ENCODE measurements around the gene TMEM186.
A peak's percentile ranks its signal among the peaks of the same experiment; 100 is the strongest.
"Not testable (repeated sequence)": the region's sequence is repeated elsewhere in the genome, so short reads cannot be mapped to it uniquely, and the experiment has no call there.

Gene TMEM186

GRCh38 chr16:8812162-8812843, 14.9 kb upstream of the TMEM186 start:
- no peak for DNase-seq (ENCODE audit: low read depth)

- DNase-seq (ENCODE audit: low read depth), result no peak
Observed at GRCh38 chr16:8808613-8809353, 11.3 kb upstream of the TMEM186 start.

DNA sequence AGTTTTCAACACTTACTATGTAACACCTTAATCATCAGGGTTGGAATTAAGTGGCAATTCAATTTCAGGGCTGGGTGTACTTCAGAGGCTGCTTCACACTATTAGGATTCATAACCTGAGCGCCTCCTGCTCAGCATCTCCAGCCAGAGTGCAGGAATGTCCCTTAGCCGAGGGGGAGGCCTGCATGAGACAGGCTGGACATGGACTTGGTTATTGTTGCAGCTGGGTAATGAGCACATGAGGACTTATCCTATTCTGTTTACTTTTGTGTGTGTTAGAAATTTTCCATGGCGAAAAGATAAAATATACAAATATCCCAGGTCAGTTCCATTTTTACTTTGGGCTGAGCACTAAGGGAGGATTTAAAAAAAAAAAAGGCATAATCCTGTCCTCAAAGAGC, 10.6 kb upstream of the TMEM186 start:
- no peak for DNase-seq (ENCODE audit: low read depth)

GRCh38 chr16:8807189-8807588, 9.8 kb upstream of the TMEM186 start:
- DNase-seq (ENCODE audit: low read depth), result no peak

DNA sequence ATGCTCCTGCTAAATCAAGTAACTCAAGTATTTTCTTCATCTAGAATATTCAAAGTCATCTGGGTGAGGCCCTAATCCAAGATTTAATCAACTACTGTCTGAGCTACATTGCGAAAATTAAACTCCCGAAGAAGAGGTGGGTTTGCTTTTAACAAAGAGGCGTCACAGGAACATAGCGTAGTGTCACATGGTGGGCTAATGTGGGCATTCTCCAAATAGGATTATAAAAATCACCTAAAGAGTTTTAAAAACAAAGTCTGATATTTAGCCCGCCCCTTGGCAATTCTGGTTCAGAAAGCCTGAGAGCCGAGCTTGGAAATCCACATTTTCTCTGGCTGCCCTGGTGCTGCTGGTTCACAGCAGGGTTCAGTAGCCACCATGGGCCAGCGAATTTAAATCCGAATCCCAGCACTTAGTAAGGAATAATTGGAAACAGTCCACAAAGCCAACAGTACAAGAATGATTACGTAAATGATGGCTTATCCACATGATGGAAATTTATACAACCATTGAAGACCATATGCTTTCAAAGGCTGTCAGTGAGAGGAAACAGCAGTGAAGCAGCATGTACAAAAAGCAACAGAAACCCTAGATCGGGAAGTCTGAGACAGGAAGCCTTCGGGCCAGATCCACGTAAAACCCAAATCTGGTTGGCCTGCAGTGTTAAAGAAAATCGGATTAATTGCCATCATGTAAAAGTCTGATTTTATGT, 9.0 kb upstream of the TMEM186 start:
- DNase-seq (ENCODE audit: low read depth), result no peak

DNA sequence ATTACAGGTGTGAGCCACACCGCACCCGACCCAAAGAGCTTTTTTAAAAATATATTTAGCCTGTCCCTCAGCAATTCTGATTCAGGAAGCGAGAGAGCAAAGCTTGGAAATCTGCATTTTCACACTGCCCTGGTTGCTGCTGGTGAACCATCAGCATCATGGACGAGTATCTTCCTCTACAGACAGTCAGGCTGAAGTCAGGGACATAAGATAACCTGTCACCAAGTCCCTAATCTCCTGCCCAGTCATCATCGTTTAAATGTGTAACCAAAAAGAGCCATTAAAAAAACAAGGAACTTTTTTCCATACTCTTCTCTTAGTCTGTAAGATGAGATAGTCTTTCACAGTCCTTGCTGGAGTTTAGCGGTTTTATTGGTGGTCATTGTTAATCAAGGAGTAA, 6.9 kb upstream of the TMEM186 start:
- no peak for DNase-seq (ENCODE audit: low read depth)

GRCh38 chr16:8803733-8804132, 6.3 kb upstream of the TMEM186 start:
- not testable (repeated sequence) for DNase-seq (ENCODE audit: low read depth)

- no peak for DNase-seq (ENCODE audit: low read depth)
Observed at GRCh38 chr16:8801701-8802100, 4.3 kb upstream of the TMEM186 start.

GRCh38 chr16:8798535-8799157, 1.2 kb upstream of the TMEM186 start:
- no peak for DNase-seq (ENCODE audit: low read depth)

DNA sequence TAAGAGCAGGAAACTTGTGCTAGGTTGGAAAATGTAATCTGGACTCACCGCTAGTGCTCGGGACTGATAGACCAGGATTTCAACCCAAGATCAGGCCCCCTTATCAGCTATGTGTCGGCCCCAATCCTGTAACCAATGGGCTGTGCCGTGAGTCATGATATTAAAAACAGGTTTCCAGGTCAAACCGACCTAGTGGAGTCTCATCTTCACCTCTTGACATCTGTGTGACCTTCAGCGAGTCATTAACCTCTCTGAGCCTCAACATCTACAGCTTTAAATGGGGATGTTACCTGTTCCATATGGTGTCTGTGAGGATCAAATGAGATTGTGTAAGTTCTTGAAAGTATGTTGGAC, 712 bp upstream of the TMEM186 start:
- peak; percentile 9 for DNase-seq (ENCODE audit: low read depth)

GRCh38 chr16:8796469-8797363, 723 bp downstream of the TMEM186 start:
- no peak for DNase-seq (ENCODE audit: low read depth)

- DNase-seq (ENCODE audit: low read depth), result no peak
Observed at GRCh38 chr16:8795818-8796217, 1.6 kb downstream of the TMEM186 start.

- DNase-seq (ENCODE audit: low read depth), result no peak
Observed at GRCh38 chr16:8795091-8795490, 2.3 kb downstream of the TMEM186 start.

DNA sequence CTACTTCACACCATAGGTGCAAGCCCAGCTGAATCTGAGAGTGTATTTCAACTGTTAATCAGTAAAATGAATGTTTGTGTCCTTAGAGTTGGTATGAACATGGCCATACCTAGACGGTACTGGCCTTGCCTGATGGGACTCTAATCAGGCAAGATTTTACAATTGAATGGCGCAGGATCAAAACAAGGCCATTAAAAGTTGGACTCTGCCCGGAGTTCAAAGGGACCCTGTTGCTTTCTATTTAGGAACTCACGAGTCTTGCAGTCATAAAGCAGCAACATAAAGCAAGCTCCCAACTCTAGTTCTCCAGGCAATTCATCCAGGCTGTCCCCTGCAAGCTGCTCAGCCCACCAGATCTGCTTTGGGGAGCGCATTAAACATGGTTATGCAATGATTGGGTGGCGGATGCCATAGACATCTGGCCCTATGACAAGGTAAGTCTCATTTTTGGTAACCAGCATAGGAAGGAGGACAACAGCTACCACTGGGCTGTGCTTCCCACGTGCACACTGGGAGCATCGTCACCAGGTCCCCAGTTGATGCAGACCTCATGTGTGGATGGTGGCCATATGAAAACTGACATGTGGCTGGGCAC, 8.8 kb downstream of the TMEM186 start:
- DNase-seq (ENCODE audit: low read depth), result no peak

DNA sequence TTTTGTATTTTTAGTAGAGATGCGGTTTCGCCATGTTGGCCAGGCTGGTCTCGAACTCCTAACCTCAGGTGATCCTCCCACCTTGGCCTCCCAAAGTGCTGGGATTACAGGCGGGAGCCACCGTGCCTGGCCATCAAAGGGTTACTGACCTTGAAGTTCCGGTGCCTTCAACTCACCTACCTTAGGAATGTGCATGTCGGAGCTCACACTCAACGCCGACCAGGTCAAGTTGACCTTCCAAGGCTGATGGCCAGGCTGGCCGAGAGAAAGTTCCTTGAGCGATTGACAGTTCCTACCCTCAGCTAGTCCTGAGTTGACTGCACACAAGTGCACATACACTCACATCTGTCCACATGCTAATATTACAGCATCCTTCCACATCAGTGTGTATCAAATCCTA, 11.1 kb downstream of the TMEM186 start:
- DNase-seq (ENCODE audit: low read depth), result not testable (repeated sequence)

DNA sequence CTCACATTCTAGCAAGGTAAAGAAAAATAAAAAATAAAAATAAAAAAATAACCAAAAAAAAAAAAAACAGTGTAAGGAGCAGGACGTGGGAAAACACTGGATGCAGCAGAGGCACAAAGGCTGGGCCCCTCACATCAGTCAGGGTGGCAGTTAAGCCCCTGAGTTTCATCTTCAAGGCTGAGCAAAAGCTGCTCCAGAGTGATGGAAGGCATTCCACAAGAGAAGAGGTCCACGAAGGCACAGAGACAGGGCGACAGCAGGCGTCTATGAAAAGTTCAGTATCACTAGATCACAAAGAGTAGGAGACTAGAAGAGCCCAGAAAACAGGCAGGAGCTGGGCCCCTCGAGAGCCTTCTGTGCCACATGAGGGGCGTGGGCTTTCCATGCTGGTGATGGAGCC, 12.0 kb downstream of the TMEM186 start:
- DNase-seq (ENCODE audit: low read depth), result no peak

GRCh38 chr16:8782673-8783072, 14.8 kb downstream of the TMEM186 start:
- no peak for DNase-seq (ENCODE audit: low read depth)

DNA sequence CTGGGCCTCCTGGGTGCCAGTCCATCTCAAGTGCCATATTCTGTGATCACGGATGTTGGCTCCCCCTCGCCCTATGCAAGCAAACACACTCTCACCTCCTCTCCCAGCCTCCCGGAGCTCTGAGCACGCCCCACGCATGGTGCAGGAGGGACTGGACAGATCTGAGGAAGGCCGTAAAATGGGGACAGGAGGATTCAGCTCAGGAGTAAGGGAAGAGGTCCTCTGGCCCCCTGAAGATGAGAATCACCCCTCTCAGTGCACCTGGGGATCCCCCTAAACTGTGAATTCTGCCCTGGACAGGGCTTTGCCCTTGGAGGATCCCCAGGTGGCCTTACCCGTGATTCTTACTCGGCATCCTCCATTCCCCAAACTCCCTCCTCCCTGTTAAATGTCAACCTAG, 15.6 kb downstream of the TMEM186 start:
- no peak for DNase-seq (ENCODE audit: low read depth)

GRCh38 chr16:8777217-8777616, 20.2 kb downstream of the TMEM186 start:
- no peak for DNase-seq (ENCODE audit: low read depth)

GRCh38 chr16:8776129-8776584, 21.3 kb downstream of the TMEM186 start:
- no peak for DNase-seq (ENCODE audit: low read depth)

- DNase-seq (ENCODE audit: low read depth), result no peak
Observed at GRCh38 chr16:8775359-8775758, 22.1 kb downstream of the TMEM186 start.
